A549 (cell line): ENCODE results near the gene CMTM5. TPM values are rescaled to one million over a fixed set of nuclear protein-coding genes. Genes with fewer than 3 reads are reported as not detected.
"Not testable (repeated sequence)": the region's sequence is repeated elsewhere in the genome, so short reads cannot be mapped to it uniquely, and the experiment has no call there.

Experiments used
- ATAC-seq, 2 experiments: fragments of 200-7000 bp in 1 of 2; fragments of >200 bp in 1 of 2; cut with Nextera tagmentation in 1 of 2; cut with Tn5 transposase in 1 of 2; 3 replicates each; pipeline versions ENCODE4 v1.8.0 to v1.9.1; 2018 to 2020; ENCODE audit warnings: mild to moderate bottlenecking in 1 of 2, moderate library complexity in 1 of 2
- CTCF ChIA-PET: fragments of 300-600 bp; sonication (Branson Sonifier 250); formaldehyde crosslinking; extraction: SDS; loops from one replicate; lab custom pipeline; 2021; ENCODE audit warnings: antibody characterized with exemption, inconsistent platforms; lab: Yijun Ruan, JAX
- POLR2A ChIA-PET: fragments of 350-600 bp; formaldehyde crosslinking; extraction: SDS; loops from one replicate; lab custom pipeline; 2021; ENCODE audit warnings: antibody characterized with exemption, inconsistent platforms; lab: Yijun Ruan, JAX
- DNase-seq, 2 experiments: peaks; one replicate each; pipeline versions ENCODE4 v3.0.0 to v3.0.0-alpha.2; 2011 to 2016; ENCODE audit warnings: low read depth in 1 of 2, low spot score in 1 of 2
- FAIRE-seq: peaks from 2 replicates; lab custom pipeline; 2011; peaks lifted over from hg19 to GRCh38; lab: Jason Lieb, UNC
- H3K27ac ChIP-seq, 2 experiments: fragments of >200 bp; sonication (Bioruptor Twin); formaldehyde crosslinking; 3 replicates each; pipeline ENCODE4 v1.5.1; 2016 to 2017
- H3K4me1 ChIP-seq: fragments of >200 bp; sonication (Bioruptor Twin); formaldehyde crosslinking; 3 replicates; pipeline ENCODE4 v1.6.1; 2016
- H3K4me2 ChIP-seq: fragments of >200 bp; sonication (Bioruptor Twin); formaldehyde crosslinking; 3 replicates; pipeline ENCODE4 v1.6.1; 2016
- H3K4me3 ChIP-seq: fragments of >200 bp; sonication (Bioruptor Twin); formaldehyde crosslinking; 3 replicates; pipeline ENCODE4 v1.5.1; 2016
- H3K9me3 ChIP-seq: fragments of >200 bp; sonication (Bioruptor Twin); formaldehyde crosslinking; 3 replicates; pipeline ENCODE4 v1.6.1; 2016
- ATOH8 ChIP-seq: fragments of 250-450 bp; sonication (Bioruptor Pico); IDR thresholded peaks from 2 replicates; pipeline ENCODE4 v1.5.0; 2020; ENCODE audit warnings: low read depth, mild to moderate bottlenecking, moderate library complexity
- BHLHE40 ChIP-seq: IDR thresholded peaks from 2 replicates; pipeline ENCODE4 v1.6.1; 2012; ENCODE audit warnings: low read depth, low read length, inconsistent platforms
- CEBPB ChIP-seq, 2 experiments: fragments of >200 bp in 1 of 2; sonication (Bioruptor Twin) in 1 of 2; formaldehyde crosslinking in 1 of 2; IDR thresholded peaks; 2 replicates each; pipeline ENCODE4 v1.6.1; 2012 to 2016
- CHD4 ChIP-seq: fragments of 200-600 bp; sonication (generic); IDR thresholded peaks from 2 replicates; pipeline ENCODE4 v1.6.1; 2016; ENCODE audit warnings: antibody characterized with exemption, mild to moderate bottlenecking, borderline replicate concordance
- CTCF ChIP-seq: fragments of >200 bp; sonication (Bioruptor Twin); formaldehyde crosslinking; IDR thresholded peaks from 3 replicates; pipeline ENCODE4 v1.5.1; 2016
- ESRRA ChIP-seq: fragments of 150-350 bp; IDR thresholded peaks from 2 replicates; pipeline ENCODE4 v1.6.1; 2014; ENCODE audit warnings: mild to moderate bottlenecking, low read length, borderline replicate concordance
- FOSB ChIP-seq: fragments of 250-450 bp; sonication (Bioruptor Pico); IDR thresholded peaks from 2 replicates; pipeline ENCODE4 v1.5.0; 2020; ENCODE audit warnings: mild to moderate bottlenecking, moderate library complexity
- FOSL2 ChIP-seq, 2 experiments: fragments of 450-650 bp in 1 of 2; fragments of >200 bp in 1 of 2; sonication (Bioruptor Twin) in 1 of 2; formaldehyde crosslinking; IDR thresholded peaks; 2 replicates each; pipeline versions ENCODE4 v1.5.0 to v1.6.1; 2016 to 2020; ENCODE audit warnings: mild to moderate bottlenecking in 1 of 2, moderate library complexity in 1 of 2
- FOXS1 ChIP-seq: fragments of 250-450 bp; sonication (Bioruptor Pico); IDR thresholded peaks from 2 replicates; pipeline ENCODE4 v1.5.0; 2020; ENCODE audit warnings: mild to moderate bottlenecking, moderate library complexity
- HDAC2 ChIP-seq: fragments of 200-600 bp; sonication (generic); IDR thresholded peaks from 2 replicates; pipeline ENCODE4 v1.6.1; 2016
- HES2 ChIP-seq: fragments of >200 bp; sonication (Bioruptor Twin); formaldehyde crosslinking; IDR thresholded peaks from 2 replicates; pipeline ENCODE4 v1.6.1; 2016
- HEYL ChIP-seq: fragments of 250-450 bp; sonication (Bioruptor Pico); IDR thresholded peaks from 2 replicates; pipeline ENCODE4 v1.8.0; 2021; ENCODE audit warnings: mild to moderate bottlenecking, moderate library complexity
- HOXB13 ChIP-seq: fragments of 250-450 bp; sonication (Bioruptor Pico); IDR thresholded peaks from 2 replicates; pipeline ENCODE4 v1.5.0; 2020; ENCODE audit warnings: low read depth, mild to moderate bottlenecking, moderate library complexity
- JUNB ChIP-seq: fragments of >200 bp; sonication (Bioruptor Twin); formaldehyde crosslinking; IDR thresholded peaks from 2 replicates; pipeline ENCODE4 v1.6.1; 2016
- KDM1A ChIP-seq: fragments of 200-600 bp; sonication (generic); IDR thresholded peaks from 2 replicates; pipeline ENCODE4 v1.6.1; 2016; ENCODE audit warnings: low read depth, mild to moderate bottlenecking
- KDM5A ChIP-seq: fragments of 200-600 bp; sonication (generic); IDR thresholded peaks from 2 replicates; pipeline ENCODE4 v1.6.1; 2016; ENCODE audit warnings: antibody characterized with exemption, mild to moderate bottlenecking
- MAX ChIP-seq: IDR thresholded peaks from 2 replicates; pipeline ENCODE4 v1.6.1; 2012
- NPAS2 ChIP-seq: fragments of 250-450 bp; sonication (Bioruptor Pico); IDR thresholded peaks from 2 replicates; pipeline ENCODE4 v1.8.0; 2022; ENCODE audit warnings: mild to moderate bottlenecking, moderate library complexity, borderline replicate concordance
- NR3C1 ChIP-seq: fragments of >200 bp; sonication (Bioruptor Twin); formaldehyde crosslinking; IDR thresholded peaks from 3 replicates; pipeline ENCODE4 v1.6.1; 2017
- PBX3 ChIP-seq: IDR thresholded peaks from 2 replicates; pipeline ENCODE4 v1.6.1; 2012
- RAD21 ChIP-seq, 2 experiments: fragments of >200 bp in 1 of 2; sonication (Bioruptor Twin) in 1 of 2; formaldehyde crosslinking in 1 of 2; IDR thresholded peaks in 1 of 2; conservative IDR thresholded peaks in 1 of 2; 2 replicates in 1 of 2; 3 replicates in 1 of 2; pipeline ENCODE4 v1.6.1; 2012 to 2018; ENCODE audit warnings: inconsistent platforms in 1 of 2
- RCOR1 ChIP-seq: fragments of 150-350 bp; IDR thresholded peaks from 2 replicates; pipeline ENCODE4 v1.6.1; 2014; ENCODE audit warnings: antibody characterized with exemption, low read length, low read depth
- RFX5 ChIP-seq: fragments of 450-650 bp; IDR thresholded peaks from 2 replicates; pipeline ENCODE4 v1.7.1; 2014; ENCODE audit warnings: antibody characterized with exemption, mild to moderate bottlenecking, moderate library complexity
- SMC3 ChIP-seq: fragments of >200 bp; sonication (Bioruptor Twin); formaldehyde crosslinking; IDR thresholded peaks from 3 replicates; pipeline ENCODE4 v1.6.1; 2018; ENCODE audit warnings: inconsistent platforms
- SREBF2 ChIP-seq: fragments of 450-650 bp; IDR thresholded peaks from 2 replicates; pipeline ENCODE4 v1.6.1; 2014; ENCODE audit warnings: mild to moderate bottlenecking, moderate library complexity
- TP53 ChIP-seq: fragments of 250-450 bp; sonication (Bioruptor Pico); IDR thresholded peaks from 2 replicates; pipeline ENCODE4 v1.5.0; 2021; ENCODE audit warnings: mild to moderate bottlenecking, moderate library complexity
- ZSCAN20 ChIP-seq: fragments of 250-450 bp; sonication (Bioruptor Pico); IDR thresholded peaks from 2 replicates; pipeline ENCODE4 v1.8.0; 2022; ENCODE audit warnings: mild to moderate bottlenecking, moderate library complexity
- WGBS: methylation state at CpG from one replicate; pipeline ENCODE4 v1.1.6; 2017; ENCODE audit errors: missing lambda C conversion rate; 5-methylcytosine and 5-hydroxymethylcytosine counted together
- polyA plus RNA-seq, 4 experiments: library from polyadenylated mRNA; depleted of rRNA in 3 of 4; stranded (reverse); fragments of >200 nt; fragmentation: RNase III in 1 of 4; extraction: RNeasy Plus Mini Kit Qiagen cat#74134 plus additional on column Dnase treatment in 1 of 4; gene quantifications; 2 replicates in 3 of 4; 3 replicates in 1 of 4; pipeline ENCODE4 v1.2.3, GENCODE V29; 2011 to 2017

The CMTM5 gene
- polyA plus RNA-seq, 2 of the 4 experiments (the other 2 are of a cell fraction), result not detected

GRCh38 chr14:23399136-23399535 is 22.3 kb downstream of the CMTM5 start:
- WGBS, result 80% methylated on average over 3 of the region's 3 CpGs
- ATAC-seq (no peak), FAIRE-seq (no peak), DNase-seq (no peak)
- H3K27ac ChIP-seq, result no peak overlapping the region
- ChIA-PET CTCF (interaction anchor here (12.5 kb wide), 1 partner anchor 19 kb away, joined by 106 read pairs; the partner anchor contains the start of gene CMTM5), POLR2A (no interaction called here)
- TF ChIP-seq HES2 (no peak), KDM1A (no peak), ZSCAN20 (no peak), MAX (no peak), TP53 (CRISPR knock-in tag) (no peak), CEBPB (IDR thresholded peaks at IDR 0.05) (no peak), RAD21 (conservative IDR thresholded peaks at IDR 0.05 in 1 of 2, IDR thresholded peaks at IDR 0.05 in 1 of 2) (no peak), CHD4 (no peak), ATOH8 (no peak), KDM5A (no peak), RFX5 (no peak), HEYL (CRISPR knock-in tag) (no peak), FOSL2 (IDR thresholded peaks at IDR 0.05) (no peak), FOSL2 (CRISPR knock-in tag; IDR thresholded peaks at IDR 0.05) (no peak), JUNB (no peak)
- H3K4me1 ChIP-seq, result no peaks in the 10 kb centered on the region
- H3K4me3 ChIP-seq, result no peak overlapping the region
- no peak overlapping the region for H3K4me2 ChIP-seq
- no peaks in the 10 kb centered on the region for H3K9me3 ChIP-seq

GRCh38 chr14:23399591-23399990 is 22.7 kb downstream of the CMTM5 start:
- Histone ChIP-seq H3K4me3 (no peak overlapping the region), H3K27ac (no peak overlapping the region), H3K4me2 (no peak overlapping the region), H3K4me1 (no peaks in the 10 kb centered on the region), H3K9me3 (no peaks in the 10 kb centered on the region)
- DNase-seq, result no peak
- no peak for FAIRE-seq
- CTCF ChIA-PET, result interaction anchor here (12.5 kb wide), 1 partner anchor 19 kb away, joined by 106 read pairs; the partner anchor contains the start of gene CMTM5
- no peak for ATAC-seq
- POLR2A ChIA-PET, result no interaction called here
- WGBS, result 54% methylated on average over 6 of the region's 6 CpGs
- TF ChIP-seq HOXB13, result no peak
- no peak for TF ChIP-seq FOSL2 (IDR thresholded peaks at IDR 0.05)
- no peak for TF ChIP-seq FOSL2 (CRISPR knock-in tag; IDR thresholded peaks at IDR 0.05)
- TF ChIP-seq NPAS2, result no peak
- TF ChIP-seq BHLHE40, result no peak
- no peak for TF ChIP-seq CEBPB (IDR thresholded peaks at IDR 0.05)
- no peak for TF ChIP-seq HEYL (CRISPR knock-in tag)
- TF ChIP-seq FOXS1, result no peak

GRCh38 chr14:23400496-23401149 is 23.8 kb downstream of the CMTM5 start:
- H3K4me3 ChIP-seq, DNase-seq, H3K9me3 ChIP-seq, H3K4me1 ChIP-seq, FAIRE-seq, H3K4me2 ChIP-seq, H3K27ac ChIP-seq, ATAC-seq, POLR2A ChIA-PET: not testable (repeated sequence)
- 35% methylated on average over 16 of the region's 16 CpGs for WGBS
- CTCF ChIA-PET, result interaction anchor here (0.9 kb wide), 1 partner anchor 72 kb away, joined by 3 read pairs; no protein-coding TSS in a partner anchor

- WGBS, result 25% methylated on average over 4 of the region's 4 CpGs
- Histone ChIP-seq H3K9me3 (no peaks in the 10 kb centered on the region), H3K27ac (no peak overlapping the region), H3K4me2 (no peak overlapping the region), H3K4me3 (no peak overlapping the region), H3K4me1 (no peaks in the 10 kb centered on the region)
- POLR2A ChIA-PET, result no interaction called here
- CTCF ChIA-PET, result interaction anchor here (0.9 kb wide), 1 partner anchor 72 kb away, joined by 3 read pairs; no protein-coding TSS in a partner anchor
- DNase-seq (no peak), FAIRE-seq (no peak), ATAC-seq (no peak)
- TF ChIP-seq SREBF2 (no peak), FOSB (CRISPR knock-in tag) (no peak), SMC3 (no peak), ESRRA (no peak), HES2 (no peak), KDM1A (no peak), JUNB (no peak), NR3C1 (no peak), CHD4 (no peak), TP53 (CRISPR knock-in tag) (no peak), PBX3 (no peak), FOSL2 (IDR thresholded peaks at IDR 0.05) (no peak), FOSL2 (CRISPR knock-in tag; IDR thresholded peaks at IDR 0.05) (no peak), HDAC2 (no peak), RCOR1 (no peak), CTCF (no peak)
These were observed 24.4 kb downstream of the CMTM5 start for GRCh38 chr14:23401291-23401690.
